ENCODE measurements around the gene FER1L5.

The FER1L5 gene

GRCh38 chr2:96699021-96699420 is 56.5 kb downstream of the FER1L5 start:
- Histone ChIP-seq H3K27ac (replicated peaks) (no peak overlapping the region), H3K27me3 (ENCODE audit: insufficient read depth, poor library complexity, severe bottlenecking) (no peaks in the 10 kb centered on the region), H3K4me3 (replicated peaks; ENCODE audit: insufficient read depth, low read length) (no peak overlapping the region)
- no peak for DNase-seq (ENCODE audit: low read depth in 1 of 2, low spot score in 1 of 2)
- no peak for TF ChIP-seq CTCF (IDR thresholded peaks at IDR 0.05; ENCODE audit: insufficient read depth, low read length)
- TF ChIP-seq GABPA (IDR thresholded peaks at IDR 0.05; ENCODE audit: low read depth), result no peak

GRCh38 chr2:96699621-96700020 is 57.1 kb downstream of the FER1L5 start:
- DNase-seq (ENCODE audit: low read depth in 1 of 2, low spot score in 1 of 2), result no peak
- Histone ChIP-seq H3K4me3 (replicated peaks; ENCODE audit: insufficient read depth, low read length) (no peak overlapping the region), H3K27me3 (ENCODE audit: insufficient read depth, poor library complexity, severe bottlenecking) (no peaks in the 10 kb centered on the region), H3K27ac (replicated peaks) (no peak overlapping the region)
- TF ChIP-seq POLR2AphosphoS5 (IDR thresholded peaks at IDR 0.05; ENCODE audit: low read depth) (no peak), REST (IDR thresholded peaks at IDR 0.05; ENCODE audit: insufficient replicate concordance, low read depth) (no peak), CTCF (IDR thresholded peaks at IDR 0.05; ENCODE audit: insufficient read depth, low read length) (no peak), GABPA (IDR thresholded peaks at IDR 0.05; ENCODE audit: low read depth) (no peak), SPI1 (IDR thresholded peaks at IDR 0.05; ENCODE audit: borderline replicate concordance, low read depth) (no peak)

- TF ChIP-seq GABPA (IDR thresholded peaks at IDR 0.05; ENCODE audit: low read depth), result no peak
- no peak for TF ChIP-seq SPI1 (IDR thresholded peaks at IDR 0.05; ENCODE audit: borderline replicate concordance, low read depth)
- Histone ChIP-seq H3K4me3 (replicated peaks; ENCODE audit: insufficient read depth, low read length) (no peak overlapping the region), H3K27ac (replicated peaks) (no peak overlapping the region), H3K27me3 (ENCODE audit: insufficient read depth, poor library complexity, severe bottlenecking) (no peaks in the 10 kb centered on the region)
- DNase-seq (ENCODE audit: low read depth in 1 of 2, low spot score in 1 of 2), result no peak
These were observed 57.5 kb downstream of the FER1L5 start for GRCh38 chr2:96700086-96700485.

- H3K27me3 ChIP-seq (ENCODE audit: insufficient read depth, poor library complexity, severe bottlenecking), result no peaks in the 10 kb centered on the region
- H3K27ac ChIP-seq (replicated peaks), result no peak overlapping the region
- TF ChIP-seq POLR2AphosphoS5 (IDR thresholded peaks at IDR 0.05; ENCODE audit: low read depth), result no peak
- TF ChIP-seq CTCF (IDR thresholded peaks at IDR 0.05; ENCODE audit: insufficient read depth, low read length), result no peak
- no peak for TF ChIP-seq GABPA (IDR thresholded peaks at IDR 0.05; ENCODE audit: low read depth)
- TF ChIP-seq SPI1 (IDR thresholded peaks at IDR 0.05; ENCODE audit: borderline replicate concordance, low read depth), result no peak
- TF ChIP-seq REST (IDR thresholded peaks at IDR 0.05; ENCODE audit: insufficient replicate concordance, low read depth), result no peak
- no peak for DNase-seq (ENCODE audit: low read depth in 1 of 2, low spot score in 1 of 2)
- no peak overlapping the region for H3K4me3 ChIP-seq (replicated peaks; ENCODE audit: insufficient read depth, low read length)
These were observed 59.1 kb downstream of the FER1L5 start for GRCh38 chr2:96701636-96702035.

Data from HL-60 (cell line).